ENCODE data around the gene DAB2.

DNA sequence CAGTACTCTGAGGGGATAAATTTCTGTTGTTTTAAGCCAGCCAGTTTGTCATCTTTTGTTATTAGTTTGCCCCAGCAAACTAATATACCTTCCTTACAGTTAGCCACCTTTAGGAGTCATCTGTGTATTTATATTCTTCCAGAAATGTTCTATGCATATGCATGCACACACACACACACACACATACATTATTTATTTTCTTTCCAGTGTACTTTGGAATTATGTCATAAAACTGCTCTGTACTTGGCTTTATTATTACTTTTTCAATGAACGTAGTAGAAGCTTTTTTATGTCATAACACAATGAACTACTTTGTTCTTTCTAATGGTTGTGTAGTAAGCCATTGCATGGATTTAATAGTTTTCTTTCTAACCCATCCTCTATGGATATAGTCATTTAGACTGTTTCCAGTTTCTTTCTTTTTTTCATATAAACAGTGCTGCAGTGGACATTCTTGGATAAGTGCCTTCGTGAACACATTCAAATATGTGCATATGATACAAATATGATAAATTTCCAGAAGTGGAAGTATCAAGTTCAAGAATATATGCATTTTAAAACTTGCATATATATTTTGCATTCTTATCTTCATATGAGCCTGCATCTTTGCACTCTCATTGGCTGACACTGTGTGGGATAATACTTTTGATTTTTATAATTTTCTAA lies 26.6 kb upstream of the DAB2 start:
- TF ChIP-seq, protein P1, sequence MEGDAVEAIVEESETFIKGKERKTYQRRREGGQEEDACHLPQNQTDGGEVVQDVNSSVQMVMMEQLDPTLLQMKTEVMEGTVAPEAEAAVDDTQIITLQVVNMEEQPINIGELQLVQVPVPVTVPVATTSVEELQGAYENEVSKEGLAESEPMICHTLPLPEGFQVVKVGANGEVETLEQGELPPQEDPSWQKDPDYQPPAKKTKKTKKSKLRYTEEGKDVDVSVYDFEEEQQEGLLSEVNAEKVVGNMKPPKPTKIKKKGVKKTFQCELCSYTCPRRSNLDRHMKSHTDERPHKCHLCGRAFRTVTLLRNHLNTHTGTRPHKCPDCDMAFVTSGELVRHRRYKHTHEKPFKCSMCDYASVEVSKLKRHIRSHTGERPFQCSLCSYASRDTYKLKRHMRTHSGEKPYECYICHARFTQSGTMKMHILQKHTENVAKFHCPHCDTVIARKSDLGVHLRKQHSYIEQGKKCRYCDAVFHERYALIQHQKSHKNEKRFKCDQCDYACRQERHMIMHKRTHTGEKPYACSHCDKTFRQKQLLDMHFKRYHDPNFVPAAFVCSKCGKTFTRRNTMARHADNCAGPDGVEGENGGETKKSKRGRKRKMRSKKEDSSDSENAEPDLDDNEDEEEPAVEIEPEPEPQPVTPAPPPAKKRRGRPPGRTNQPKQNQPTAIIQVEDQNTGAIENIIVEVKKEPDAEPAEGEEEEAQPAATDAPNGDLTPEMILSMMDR (conservative IDR thresholded peaks at IDR 0.05; ENCODE audit: low read depth, low read length): no peak
- no peak for TF ChIP-seq EZH2 (IDR thresholded peaks at IDR 0.05; ENCODE audit: borderline replicate concordance, low read depth, low read length, poor library complexity, severe bottlenecking)
